K562 (cell line): Measurements from ENCODE around the gene EPSTI1. TPM values are rescaled to one million over a fixed set of nuclear protein-coding genes. Genes with fewer than 3 reads are reported as not detected.

Experiments
- ATAC-seq: fragments of 200-7000 bp; cut with Tn5 transposase; 3 replicates; pipeline ENCODE4 v1.9.1; 2020; ENCODE audit warnings: moderate library complexity
- BruUV-seq: library from RNA; stranded (reverse); fragments of 400-500 nt; replicated peaks from 2 replicates; lab custom pipeline; 2021; lab: Mats Ljungman, UMichigan
- CTCF ChIA-PET: fragments of 300-600 bp; formaldehyde crosslinking; extraction: SDS; loops from one replicate; lab custom pipeline; 2021; ENCODE audit warnings: low intra/inter-chr PET ratio; lab: Yijun Ruan, JAX
- POLR2A ChIA-PET: fragments of 300-600, 350-650 bp; sonication (Branson Sonifier 250); formaldehyde crosslinking; extraction: SDS; loops from one replicate; lab custom pipeline; 2021; ENCODE audit warnings: antibody characterized with exemption, inconsistent platforms; lab: Yijun Ruan, JAX
- DNase-seq, 4 experiments: peaks; one replicate each; pipeline versions ENCODE4 v3.0.0 to v3.0.0-alpha.2; 2011 to 2018; ENCODE audit warnings: low spot score in 3 of 4, mixed read lengths in 3 of 4; ENCODE audit errors: extremely low read depth in 1 of 4
- FAIRE-seq: peaks from 2 replicates; lab custom pipeline; 2011; peaks lifted over from hg19 to GRCh38; lab: Jason Lieb, UNC
- H2AFZ ChIP-seq: 2 replicates; pipeline ENCODE4 v1.6.0; 2011; ENCODE audit warnings: low read depth, low read length, control low read depth, inconsistent platforms
- H3K27ac ChIP-seq: fragments of 200-600 bp; 3 replicates; pipeline ENCODE4 v1.8.0; 2011; ENCODE audit warnings: low read depth, mild to moderate bottlenecking, control low read depth, inconsistent platforms, low read length, moderate library complexity, mixed read lengths; ENCODE audit errors: extremely low read depth
- H3K27me3 ChIP-seq, 2 experiments: fragments of 300-600 bp in 1 of 2; 2 replicates in 1 of 2; 3 replicates in 1 of 2; pipeline versions ENCODE4 v1.6.0 to v1.8.0; 2011; ENCODE audit warnings: inconsistent platforms in 2 of 2, low read length in 2 of 2, mild to moderate bottlenecking in 1 of 2, mixed read lengths in 1 of 2, moderate library complexity in 1 of 2; ENCODE audit not compliant: control insufficient read depth in 2 of 2, insufficient read depth in 2 of 2
- H3K36me3 ChIP-seq: fragments of 300-600 bp; 3 replicates; pipeline ENCODE4 v1.8.0; 2011; ENCODE audit warnings: mild to moderate bottlenecking, low read length, inconsistent platforms; ENCODE audit not compliant: control insufficient read depth, insufficient read depth
- H3K4me1 ChIP-seq, 2 experiments: fragments of 200-600 bp in 1 of 2; replicated peaks in 1 of 2; 2 replicates in 1 of 2; 3 replicates in 1 of 2; pipeline versions ENCODE4 v1.5.1 to v1.8.0; 2011; ENCODE audit warnings: inconsistent platforms in 2 of 2, low read length in 2 of 2, mild to moderate bottlenecking in 1 of 2, mixed read lengths in 1 of 2, moderate library complexity in 1 of 2; ENCODE audit not compliant: control insufficient read depth in 2 of 2, insufficient read depth in 2 of 2
- H3K4me2 ChIP-seq: 2 replicates; pipeline ENCODE4 v1.6.1; 2011; ENCODE audit warnings: low read length, control low read depth, inconsistent platforms, mixed read lengths; ENCODE audit not compliant: insufficient read depth
- H3K4me3 ChIP-seq: fragments of 200-600 bp; sonication (generic), shearing (Covaris generic); 2 replicates; pipeline ENCODE4 v1.5.1; 2016; ENCODE audit warnings: control low read depth, inconsistent platforms
- H3K79me2 ChIP-seq: fragments of 200-600 bp; 3 replicates; pipeline ENCODE4 v1.8.0; 2011; ENCODE audit warnings: low read length, inconsistent platforms; ENCODE audit not compliant: control insufficient read depth, insufficient read depth
- H3K9ac ChIP-seq, 2 experiments: 2 replicates each; pipeline versions ENCODE4 v1.6.0 to v1.6.1; 2011; ENCODE audit warnings: low read depth in 2 of 2, low read length in 2 of 2, control low read depth in 1 of 2, inconsistent platforms in 1 of 2, mild to moderate bottlenecking in 1 of 2, mixed read lengths in 1 of 2; ENCODE audit not compliant: insufficient read depth in 1 of 2
- H3K9me1 ChIP-seq: one replicate; pipeline ENCODE4 v1.6.0; 2011; ENCODE audit warnings: inconsistent platforms, mild to moderate bottlenecking, low read length, moderate library complexity; ENCODE audit not compliant: control insufficient read depth, insufficient read depth
- H3K9me3 ChIP-seq: replicated peaks from 2 replicates; pipeline ENCODE4 v1.5.1; 2011; ENCODE audit warnings: low read depth, low read length, inconsistent platforms; ENCODE audit not compliant: control insufficient read depth, insufficient read depth
- H4K20me1 ChIP-seq: replicated peaks from 2 replicates; pipeline ENCODE4 v1.6.1; 2011; ENCODE audit warnings: low read length, inconsistent platforms, mixed read lengths; ENCODE audit not compliant: control insufficient read depth, insufficient read depth
- STAT6 ChIP-seq: sonication (generic); formaldehyde crosslinking; IDR thresholded peaks from 2 replicates; pipeline ENCODE4 v1.8.1; 2023; ENCODE audit warnings: mild to moderate bottlenecking, missing genetic modification reagents
- TSHZ1 ChIP-seq: fragments of 250-450 bp; sonication (Bioruptor Pico); IDR thresholded peaks from 2 replicates; pipeline ENCODE4 v1.4.0; 2020; ENCODE audit warnings: mild to moderate bottlenecking, moderate library complexity
- WGBS: fragments of 100-300 bp; shearing (Covaris generic); methylation state at CpG from one replicate; pipeline ENCODE4 v1.1.6; 2016; ENCODE audit warnings: low coverage, mixed read lengths; ENCODE audit not compliant: insufficient coverage; ENCODE audit errors: missing lambda C conversion rate; 5-methylcytosine and 5-hydroxymethylcytosine counted together
- in situ Hi-C: fragments of 300-500 bp; cut with MboI; formaldehyde crosslinking; loops from 4 replicates; pipeline ENCODE4 v1.15.0; 2018; ENCODE audit warnings: inconsistent platforms, mixed read lengths
- intact Hi-C: fragments of 100-400 bp; cut with micrococcal nuclease; formaldehyde crosslinking; loops from 2 replicates; pipeline ENCODE4 v1.14.2; 2022
- polyA plus RNA-seq, 8 experiments: library from polyadenylated mRNA; depleted of rRNA in 4 of 8; stranded (reverse) in 5 of 8; unstranded in 3 of 8; fragments of >200 nt; fragmentation: Nextera tagmentation in 2 of 8; fragmentation: Illumina TruSeq in 1 of 8; extraction: Ambion mirVana in 2 of 8; extraction: Trizol in 1 of 8; gene quantifications; 2 replicates each; pipeline versions ENCODE4 v1.2.1 to v1.2.3, GENCODE V29; 2011 to 2014; ENCODE audit warnings: inconsistent platforms in 1 of 8, missing spikeins in 1 of 8
- total RNA-seq, 7 experiments: library from RNA; depleted of rRNA in 6 of 7; stranded (reverse); fragments of >200 nt in 6 of 7; fragmentation: Illumina TruSeq in 2 of 7; extraction: Trizol in 2 of 7; gene quantifications; 2 replicates each; pipeline versions ENCODE4 v1.2.1 to v1.2.3, GENCODE V29; 2011 to 2021; ENCODE audit warnings: low replicate concordance in 1 of 7

Gene EPSTI1
- total and polyA plus RNA-seq, 9 of the 15 experiments (the other 6 are each of a cell fraction or from before 2014, with no cell fraction given), result 0.18 to 1.0 TPM; not detected in 7

DNA sequence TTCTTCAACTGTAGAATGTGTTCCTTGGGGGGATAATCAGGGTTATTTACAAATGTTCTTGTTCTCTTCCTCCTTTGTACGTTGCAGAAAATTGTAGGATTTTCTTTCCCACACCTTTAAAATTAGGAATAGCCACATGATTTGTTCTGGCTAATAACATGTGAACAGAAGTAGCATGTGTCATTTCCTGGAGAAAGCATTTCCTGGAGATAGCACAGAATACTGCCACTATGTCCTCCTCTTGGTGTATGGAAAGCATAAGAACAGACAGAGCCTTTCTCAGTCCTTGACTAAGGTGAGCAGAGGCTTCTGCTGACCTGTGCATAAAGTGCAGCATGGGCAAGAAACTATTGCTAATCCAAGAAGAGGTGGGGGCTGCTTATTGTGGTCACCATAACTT, 108.9 kb downstream of the EPSTI1 start:
- no peaks in the 10 kb centered on the region for H3K79me2 ChIP-seq
- H4K20me1 ChIP-seq, result no peaks in the 10 kb centered on the region
- intact Hi-C loops, result no loop called here
- no peak overlapping the region for H2AFZ ChIP-seq
- H3K27ac ChIP-seq, result no peak overlapping the region
- H3K36me3 ChIP-seq, result no peaks in the 10 kb centered on the region
- FAIRE-seq (no peak), ATAC-seq (no peak), DNase-seq (no peak)
- H3K4me1 ChIP-seq, result no peaks in the 10 kb centered on the region
- no peak overlapping the region for H3K4me2 ChIP-seq
- no peaks in the 10 kb centered on the region for H3K9me1 ChIP-seq
- H3K9ac ChIP-seq, result no peak overlapping the region
- ChIA-PET POLR2A (no interaction called here), CTCF (no interaction called here)
- in situ Hi-C loops, result no loop called here
- BruUV-seq, result no TSS peak
- H3K4me3 ChIP-seq, result no peak overlapping the region
- no peak for TF ChIP-seq STAT6 (CRISPR knock-in tag)
- no peak for TF ChIP-seq TSHZ1 (CRISPR knock-in tag)
- no peaks in the 10 kb centered on the region for H3K27me3 ChIP-seq
- 0% methylated on average over 1 of the region's 1 CpG for WGBS
- no peaks in the 10 kb centered on the region for H3K9me3 ChIP-seq
